Spleen (tissue), 11 donors: ENCODE measurements around the gene MATCAP1. TPM values are rescaled to one million over a fixed set of nuclear protein-coding genes. Genes with fewer than 3 reads are reported as not detected.

Experiments used
- DNase-seq: peaks from one replicate; pipeline ENCODE4 v3.0.0-alpha.2; 2020
- H3K27ac ChIP-seq, 8 donors: fragments of 200-600 bp; sonication (generic) in 7 of 8; 1 replicate in 4 of 8; 2 replicates in 4 of 8; pipeline versions ENCODE4 v1.5.0 to v1.8.0; 2016 to 2021; ENCODE audit warnings: inconsistent platforms in 4 of 8, mild to moderate bottlenecking in 4 of 8, moderate library complexity in 1 of 8
- H3K27me3 ChIP-seq, 7 donors: fragments of 200-600 bp; sonication (generic) in 6 of 7; replicated peaks in 1 of 7; 1 replicate in 4 of 7; 2 replicates in 3 of 7; pipeline versions ENCODE4 v1.5.0 to v1.8.0; 2016 to 2021; ENCODE audit warnings: inconsistent platforms in 3 of 7, mild to moderate bottlenecking in 1 of 7
- H3K36me3 ChIP-seq, 6 donors: fragments of 200-600 bp; sonication (generic) in 5 of 6; 1 replicate in 4 of 6; 2 replicates in 2 of 6; pipeline versions ENCODE4 v1.5.0 to v1.8.0; 2016 to 2021; ENCODE audit warnings: inconsistent platforms in 2 of 6
- H3K4me1 ChIP-seq, 6 donors: fragments of 200-600 bp; sonication (generic) in 5 of 6; 1 replicate in 3 of 6; 2 replicates in 3 of 6; pipeline versions ENCODE4 v1.5.0 to v1.8.0; 2016 to 2021; ENCODE audit warnings: inconsistent platforms in 3 of 6
- H3K4me3 ChIP-seq, 8 donors: fragments of 200-600 bp; sonication (generic) in 7 of 8; 1 replicate in 4 of 8; 2 replicates in 4 of 8; pipeline versions ENCODE4 v1.5.0 to v1.8.0; 2016 to 2021; ENCODE audit warnings: inconsistent platforms in 4 of 8, mild to moderate bottlenecking in 4 of 8, moderate library complexity in 2 of 8
- H3K9me3 ChIP-seq, 8 donors: fragments of 200-600 bp; sonication (generic) in 7 of 8; 1 replicate in 4 of 8; 2 replicates in 4 of 8; pipeline versions ENCODE4 v1.5.0 to v1.8.0; 2016 to 2021; ENCODE audit warnings: inconsistent platforms in 4 of 8
- POLR2A ChIP-seq, 3 donors: fragments of 450-650 bp; IDR thresholded peaks; one replicate each; pipeline ENCODE4 v1.5.1; 2017; ENCODE audit warnings: antibody characterized with exemption in 3 of 3, mild to moderate bottlenecking in 1 of 3
- POLR2AphosphoS5 ChIP-seq, 3 donors: sonication (generic); formaldehyde crosslinking; IDR thresholded peaks; one replicate each; pipeline ENCODE4 v1.5.1; 2017; ENCODE audit warnings: antibody characterized with exemption in 3 of 3
- WGBS, 5 donors: extraction: QIAGEN DNeasy Blood & Tissue Kit in 3 of 5; methylation state at CpG; one replicate each; pipeline versions ENCODE4 v1.1.5 to v1.1.7; 2013 to 2018; 5-methylcytosine and 5-hydroxymethylcytosine counted together
- intact Hi-C: fragments of 100-400 bp; cut with DNase I; formaldehyde crosslinking; loops from one replicate; pipeline ENCODE4 v1.15.0; 2023; ENCODE audit warnings: low total_unique reads
- polyA plus RNA-seq, 3 donors: library from polyadenylated mRNA; stranded (reverse); fragments of 200-250 nt; gene quantifications; one replicate each; pipeline ENCODE4 v1.2.1, GENCODE V29; 2013
- total RNA-seq, 7 donors: library from RNA; depleted of rRNA in 3 of 7; stranded (reverse); fragments of >200 nt in 3 of 7; fragmentation: NEBNext Ultra II Directional in 4 of 7; extraction: Animal tissue kit (Norgen Biotek cat#: 25700) in 4 of 7; gene quantifications; one replicate each; pipeline versions ENCODE4 v1.1.0 to v1.2.1, GENCODE V29; 2016 to 2021
- TF ChIP-seq, protein P1 (sequence below), 11 experiments: fragments of 200-600 bp in 7 of 11; fragments of 450-650 bp in 4 of 11; sonication (generic) in 4 of 11; IDR thresholded peaks in 8 of 11; conservative IDR thresholded peaks in 3 of 11; 1 replicate in 7 of 11; 2 replicates in 4 of 11; pipeline versions ENCODE4 v1.4.0 to v1.8.0; 2016 to 2021; ENCODE audit warnings: antibody characterized with exemption in 11 of 11, inconsistent platforms in 4 of 11, mild to moderate bottlenecking in 1 of 11
- donor health status: healthy with polysubstance abuse.
- donor health status: DM: no; HTN: no; CAD: no; lungs with moderate emphysema.
- donor health status: DM: no; HTN: no; CAD: no.
- donor health status: Bipolar disorder and iron deficiency.
- donor health status: healthy.
- donor health status: DM: no; HTN: no; CAD: no.
- donor health status: DM: yes; HTN: yes; CAD: no.

MATCAP1 gene
- total and polyA plus RNA-seq, 10 donors = 8.9 to 59.4 (median 20.6) TPM

DNA sequence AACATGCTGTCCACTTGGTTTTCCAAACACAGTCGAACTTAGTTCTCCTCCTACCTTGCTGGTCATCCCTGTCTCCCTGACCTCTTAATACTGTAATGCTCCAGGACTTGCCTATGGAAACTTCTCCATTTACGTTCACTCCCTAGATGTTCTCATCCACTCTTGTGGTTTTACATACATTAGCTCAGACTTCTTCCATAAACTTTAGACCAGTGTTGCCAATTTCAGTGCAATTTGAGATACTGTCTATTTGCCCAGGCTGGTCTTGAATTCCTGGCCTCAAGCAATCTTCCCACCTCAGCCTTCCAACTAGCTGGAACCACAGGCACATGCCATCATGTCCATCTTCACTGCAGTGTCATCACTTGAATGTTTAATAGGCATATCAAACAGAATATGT, 1.5 kb downstream of the MATCAP1 start:
- TF ChIP-seq, protein P1, sequence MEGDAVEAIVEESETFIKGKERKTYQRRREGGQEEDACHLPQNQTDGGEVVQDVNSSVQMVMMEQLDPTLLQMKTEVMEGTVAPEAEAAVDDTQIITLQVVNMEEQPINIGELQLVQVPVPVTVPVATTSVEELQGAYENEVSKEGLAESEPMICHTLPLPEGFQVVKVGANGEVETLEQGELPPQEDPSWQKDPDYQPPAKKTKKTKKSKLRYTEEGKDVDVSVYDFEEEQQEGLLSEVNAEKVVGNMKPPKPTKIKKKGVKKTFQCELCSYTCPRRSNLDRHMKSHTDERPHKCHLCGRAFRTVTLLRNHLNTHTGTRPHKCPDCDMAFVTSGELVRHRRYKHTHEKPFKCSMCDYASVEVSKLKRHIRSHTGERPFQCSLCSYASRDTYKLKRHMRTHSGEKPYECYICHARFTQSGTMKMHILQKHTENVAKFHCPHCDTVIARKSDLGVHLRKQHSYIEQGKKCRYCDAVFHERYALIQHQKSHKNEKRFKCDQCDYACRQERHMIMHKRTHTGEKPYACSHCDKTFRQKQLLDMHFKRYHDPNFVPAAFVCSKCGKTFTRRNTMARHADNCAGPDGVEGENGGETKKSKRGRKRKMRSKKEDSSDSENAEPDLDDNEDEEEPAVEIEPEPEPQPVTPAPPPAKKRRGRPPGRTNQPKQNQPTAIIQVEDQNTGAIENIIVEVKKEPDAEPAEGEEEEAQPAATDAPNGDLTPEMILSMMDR (IDR thresholded peaks at IDR 0.05 in 8 of 11, conservative IDR thresholded peaks at IDR 0.05 in 3 of 11) = no peak
- TF ChIP-seq POLR2AphosphoS5 (IDR thresholded peaks at IDR 0.05) = no peak
- TF ChIP-seq POLR2A (IDR thresholded peaks at IDR 0.05) = no peak
- no peak for DNase-seq
- H3K36me3 ChIP-seq = peaks cover 0 to 8% (median 0%) of the 10 kb centered on the region in 6 donors
- H3K4me3 ChIP-seq = no peak overlapping the region
- peaks cover 0 to 50% (median 6%) of the 10 kb centered on the region in 7 donors for H3K27me3 ChIP-seq
- H3K9me3 ChIP-seq = no peaks in the 10 kb centered on the region
- peaks cover 17 to 65% (median 52%) of the 10 kb centered on the region in 6 donors for H3K4me1 ChIP-seq
- 72 to 85% (median 80%) methylated on average over 2 of the region's 2 CpGs for WGBS, 5 donors
- intact Hi-C loops = no loop called here
- H3K27ac ChIP-seq = peak overlapping the region in 1 of 8 donors; percentile 95

DNA sequence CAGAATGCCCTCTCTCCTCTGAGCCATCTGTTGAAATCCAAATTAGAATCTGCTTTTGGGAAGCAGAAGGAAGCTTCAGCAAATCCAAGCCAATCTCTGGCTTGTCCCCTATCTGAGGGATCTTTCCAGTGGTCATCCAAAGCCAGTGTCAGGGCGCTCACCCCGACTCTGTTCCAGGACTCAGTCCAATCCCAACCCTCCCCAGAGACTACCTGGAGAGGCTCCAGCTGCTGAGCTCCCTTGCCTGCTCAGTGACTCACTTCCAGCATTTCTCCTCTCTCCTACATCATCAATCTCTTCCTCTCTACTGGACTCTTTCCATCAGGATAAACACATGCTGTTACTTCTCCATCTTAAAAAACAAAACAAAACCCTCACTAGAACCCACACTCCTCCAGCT, 2.4 kb downstream of the MATCAP1 start:
- WGBS, 5 donors = 84 to 95% (median 89%) methylated on average over 2 of the region's 2 CpGs
- no peak for DNase-seq
- intact Hi-C loops = no loop called here

DNA sequence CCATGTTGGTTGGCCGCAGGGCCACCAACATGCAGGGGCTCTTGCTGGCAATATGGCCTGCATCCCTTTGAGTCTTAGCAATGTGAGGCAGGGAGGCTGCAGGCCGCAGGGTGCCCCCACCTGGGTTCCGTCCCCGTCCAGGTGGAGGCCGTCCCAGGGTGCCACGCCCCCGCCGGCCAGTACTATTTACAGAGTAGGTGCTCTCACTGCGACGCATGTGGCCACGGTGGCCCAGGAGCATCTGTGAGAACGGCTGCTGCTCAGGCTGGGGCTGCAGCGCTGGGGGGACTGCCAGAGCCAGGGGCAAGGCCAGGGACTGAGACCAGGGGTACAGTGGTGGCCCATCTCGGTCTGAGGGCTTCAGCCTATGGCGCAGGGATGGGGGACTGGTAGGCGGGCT, 3.6 kb downstream of the MATCAP1 start:
- H3K27me3 ChIP-seq = peaks cover 0 to 49% (median 6%) of the 10 kb centered on the region in 7 donors
- H3K4me3 ChIP-seq = no peak overlapping the region
- intact Hi-C loops = no loop called here
- WGBS, 5 donors = 84 to 96% (median 92%) methylated on average over 6 to 16 of the region's 16 CpGs
- TF ChIP-seq POLR2A (IDR thresholded peaks at IDR 0.05) (no peak), POLR2AphosphoS5 (IDR thresholded peaks at IDR 0.05) (no peak)
- TF ChIP-seq, protein P1 (IDR thresholded peaks at IDR 0.05 in 8 of 11, conservative IDR thresholded peaks at IDR 0.05 in 3 of 11) = no peak
- peaks cover 16 to 47% (median 37%) of the 10 kb centered on the region in 6 donors for H3K4me1 ChIP-seq
- no peak for DNase-seq
- H3K27ac ChIP-seq = no peak overlapping the region
- no peaks in the 10 kb centered on the region for H3K36me3 ChIP-seq
- no peaks in the 10 kb centered on the region for H3K9me3 ChIP-seq

More for the DNA sequence above, 2.4 kb downstream of the MATCAP1 start:
- TF ChIP-seq POLR2A (IDR thresholded peaks at IDR 0.05) (no peak), POLR2AphosphoS5 (IDR thresholded peaks at IDR 0.05) (no peak)
- TF ChIP-seq, protein P1 (IDR thresholded peaks at IDR 0.05 in 8 of 11, conservative IDR thresholded peaks at IDR 0.05 in 3 of 11) = no peak
- H3K4me3 ChIP-seq = no peak overlapping the region
- no peak overlapping the region for H3K27ac ChIP-seq
- H3K27me3 ChIP-seq = peaks cover 0 to 50% (median 6%) of the 10 kb centered on the region in 7 donors
- no peaks in the 10 kb centered on the region for H3K36me3 ChIP-seq
- H3K9me3 ChIP-seq = no peaks in the 10 kb centered on the region
- peaks cover 17 to 56% (median 47%) of the 10 kb centered on the region in 6 donors for H3K4me1 ChIP-seq

DNA sequence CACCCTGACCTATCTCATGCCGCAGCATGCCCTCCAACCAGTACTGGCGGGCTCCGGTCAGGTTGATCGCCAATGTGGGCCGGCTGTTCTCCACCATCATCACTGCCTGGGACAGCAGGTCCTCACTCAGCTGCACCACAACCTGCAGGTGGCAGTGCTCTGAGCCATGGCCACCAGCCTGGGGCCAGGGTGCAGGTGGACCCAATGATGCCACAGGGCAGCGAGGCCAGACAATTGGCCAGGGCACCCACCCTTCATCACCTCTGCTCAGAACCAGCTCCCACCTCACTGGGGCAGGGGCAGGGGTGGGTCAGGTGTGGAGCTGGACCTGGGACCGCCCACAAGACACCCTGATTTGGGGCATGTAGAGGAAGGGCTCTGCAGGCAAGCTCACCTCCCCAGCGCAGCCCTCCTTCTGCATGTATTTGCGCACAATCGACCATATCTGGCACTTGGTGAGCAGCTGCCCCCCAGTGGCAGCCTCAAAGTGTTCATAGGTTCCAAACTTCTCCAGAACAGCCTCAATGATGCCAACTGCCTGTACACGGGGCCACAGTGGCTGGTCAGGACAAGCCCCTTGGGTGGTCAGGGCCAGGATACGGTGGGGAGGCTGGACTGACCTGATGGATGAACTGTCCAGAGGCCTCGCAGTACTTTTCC, 4.2 kb downstream of the MATCAP1 start:
- TF ChIP-seq POLR2A (IDR thresholded peaks at IDR 0.05) (no peak), POLR2AphosphoS5 (IDR thresholded peaks at IDR 0.05) (no peak)
- TF ChIP-seq, protein P1 (IDR thresholded peaks at IDR 0.05 in 8 of 11, conservative IDR thresholded peaks at IDR 0.05 in 3 of 11) = no peak
- no peak for DNase-seq
- Histone ChIP-seq H3K9me3 (no peaks in the 10 kb centered on the region), H3K4me3 (no peak overlapping the region), H3K27me3 (peaks cover 0 to 49% (median 8%) of the 10 kb centered on the region in 7 donors), H3K36me3 (no peaks in the 10 kb centered on the region), H3K4me1 (peaks cover 14 to 47% (median 36%) of the 10 kb centered on the region in 6 donors), H3K27ac (no peak overlapping the region)
- intact Hi-C loops = no loop called here
- WGBS, 5 donors = 85 to 93% (median 91%) methylated on average over 10 to 13 of the region's 13 CpGs
